ENCODE measurements around the gene MOK. TPM values are rescaled to one million over a fixed set of nuclear protein-coding genes. Genes with fewer than 3 reads are reported as not detected.
A peak's percentile ranks its signal among the peaks of the same experiment; 100 is the strongest.

MOK gene
- total RNA-seq, 1 donor from 2014 or later = 6.8 TPM

- no peak for DNase-seq (ENCODE audit: low spot score)
- H3K27ac Mint-ChIP-seq = no peak overlapping the region
- H3K4me1 Mint-ChIP-seq (ENCODE audit: low read depth) = peaks cover 1% of the 10 kb centered on the region
- intact Hi-C loops (cut with micrococcal nuclease) = no loop called here
- H3K9me3 Mint-ChIP-seq = no peaks in the 10 kb centered on the region
- peaks cover 29% of the 10 kb centered on the region for H3K36me3 Mint-ChIP-seq (ENCODE audit: low read depth)
- no peak overlapping the region for H3K4me3 Mint-ChIP-seq (ENCODE audit: low read depth)
- H3K27me3 Mint-ChIP-seq (ENCODE audit: low read depth) = no peaks in the 10 kb centered on the region
Measured at GRCh38 chr14:102209224-102209966, 95.6 kb downstream of the MOK start.

GRCh38 chr14:102208741-102209140 is 96.2 kb downstream of the MOK start:
- Mint-ChIP-seq H3K27ac (no peak overlapping the region), H3K4me1 (ENCODE audit: low read depth) (peaks cover 1% of the 10 kb centered on the region), H3K9me3 (no peaks in the 10 kb centered on the region), H3K4me3 (ENCODE audit: low read depth) (no peak overlapping the region), H3K27me3 (ENCODE audit: low read depth) (no peaks in the 10 kb centered on the region), H3K36me3 (ENCODE audit: low read depth) (peaks cover 34% of the 10 kb centered on the region)
- intact Hi-C loops (cut with micrococcal nuclease) = no loop called here
- no peak for DNase-seq (ENCODE audit: low spot score)

GRCh38 chr14:102207831-102208365 is 97.1 kb downstream of the MOK start:
- peaks cover 1% of the 10 kb centered on the region for H3K4me1 Mint-ChIP-seq (ENCODE audit: low read depth)
- no peak overlapping the region for H3K4me3 Mint-ChIP-seq (ENCODE audit: low read depth)
- H3K27me3 Mint-ChIP-seq (ENCODE audit: low read depth) = no peaks in the 10 kb centered on the region
- intact Hi-C loops (cut with micrococcal nuclease) = no loop called here
- DNase-seq (ENCODE audit: low spot score) = no peak
- no peaks in the 10 kb centered on the region for H3K9me3 Mint-ChIP-seq
- no peak overlapping the region for H3K27ac Mint-ChIP-seq
- peaks cover 34% of the 10 kb centered on the region for H3K36me3 Mint-ChIP-seq (ENCODE audit: low read depth)

- no peak overlapping the region for H3K27ac Mint-ChIP-seq
Measured at GRCh38 chr14:102206918-102207317, 98.0 kb downstream of the MOK start.

GRCh38 chr14:102205560-102205959 is 99.4 kb downstream of the MOK start:
- no peaks in the 10 kb centered on the region for H3K27me3 Mint-ChIP-seq (ENCODE audit: low read depth)
- intact Hi-C loops (cut with micrococcal nuclease) = no loop called here
- no peak overlapping the region for H3K27ac Mint-ChIP-seq
- H3K36me3 Mint-ChIP-seq (ENCODE audit: low read depth) = peaks cover 46% of the 10 kb centered on the region
- H3K9me3 Mint-ChIP-seq = no peaks in the 10 kb centered on the region
- DNase-seq (ENCODE audit: low spot score) = no peak
- H3K4me3 Mint-ChIP-seq (ENCODE audit: low read depth) = no peak overlapping the region
- H3K4me1 Mint-ChIP-seq (ENCODE audit: low read depth) = peaks cover 17% of the 10 kb centered on the region

More at GRCh38 chr14:102206918-102207317, 98.0 kb downstream of the MOK start:
- Mint-ChIP-seq H3K4me3 (ENCODE audit: low read depth) (no peak overlapping the region), H3K4me1 (ENCODE audit: low read depth) (peaks cover 4% of the 10 kb centered on the region), H3K27me3 (ENCODE audit: low read depth) (no peaks in the 10 kb centered on the region), H3K9me3 (no peaks in the 10 kb centered on the region), H3K36me3 (ENCODE audit: low read depth) (peaks cover 37% of the 10 kb centered on the region)
- intact Hi-C loops (cut with micrococcal nuclease) = no loop called here
- no peak for DNase-seq (ENCODE audit: low spot score)

- H3K27me3 Mint-ChIP-seq (ENCODE audit: low read depth) = no peaks in the 10 kb centered on the region
- peaks cover 26% of the 10 kb centered on the region for H3K4me1 Mint-ChIP-seq (ENCODE audit: low read depth)
- no peaks in the 10 kb centered on the region for H3K9me3 Mint-ChIP-seq
- no peak for DNase-seq (ENCODE audit: low spot score)
- no peak overlapping the region for H3K4me3 Mint-ChIP-seq (ENCODE audit: low read depth)
- intact Hi-C loops (cut with micrococcal nuclease) = no loop called here
- peaks cover 49% of the 10 kb centered on the region for H3K36me3 Mint-ChIP-seq (ENCODE audit: low read depth)
- no peak overlapping the region for H3K27ac Mint-ChIP-seq
Measured at GRCh38 chr14:102203382-102203781, 101.6 kb downstream of the MOK start.

- peaks cover 51% of the 10 kb centered on the region for H3K36me3 Mint-ChIP-seq (ENCODE audit: low read depth)
- no peak overlapping the region for H3K27ac Mint-ChIP-seq
- no peak for DNase-seq (ENCODE audit: low spot score)
- H3K9me3 Mint-ChIP-seq = no peaks in the 10 kb centered on the region
- H3K4me3 Mint-ChIP-seq (ENCODE audit: low read depth) = no peak overlapping the region
- no peaks in the 10 kb centered on the region for H3K27me3 Mint-ChIP-seq (ENCODE audit: low read depth)
- intact Hi-C loops (cut with micrococcal nuclease) = no loop called here
- peaks cover 26% of the 10 kb centered on the region for H3K4me1 Mint-ChIP-seq (ENCODE audit: low read depth)
Measured at GRCh38 chr14:102202944-102203343, 102.0 kb downstream of the MOK start.

- no peak for DNase-seq (ENCODE audit: low spot score)
- Mint-ChIP-seq H3K9me3 (no peaks in the 10 kb centered on the region), H3K27ac (peak overlapping the region; percentile 48), H3K27me3 (ENCODE audit: low read depth) (no peaks in the 10 kb centered on the region), H3K36me3 (ENCODE audit: low read depth) (peaks cover 60% of the 10 kb centered on the region), H3K4me1 (ENCODE audit: low read depth) (peaks cover 31% of the 10 kb centered on the region), H3K4me3 (ENCODE audit: low read depth) (no peak overlapping the region)
- intact Hi-C loops (cut with micrococcal nuclease) = loop anchor here (2.0 kb wide), 1 partner anchor 61 kb away; no protein-coding TSS in a partner anchor
Measured at GRCh38 chr14:102201776-102202175, 103.2 kb downstream of the MOK start.

GRCh38 chr14:102201353-102201738 is 103.6 kb downstream of the MOK start:
- H3K27ac Mint-ChIP-seq = peak overlapping the region; percentile 56
- H3K36me3 Mint-ChIP-seq (ENCODE audit: low read depth) = peaks cover 62% of the 10 kb centered on the region
- intact Hi-C loops (cut with micrococcal nuclease) = loop anchor here (2.0 kb wide), 1 partner anchor 61 kb away; no protein-coding TSS in a partner anchor
- no peaks in the 10 kb centered on the region for H3K9me3 Mint-ChIP-seq
- H3K4me1 Mint-ChIP-seq (ENCODE audit: low read depth) = peaks cover 33% of the 10 kb centered on the region
- no peaks in the 10 kb centered on the region for H3K27me3 Mint-ChIP-seq (ENCODE audit: low read depth)
- no peak overlapping the region for H3K4me3 Mint-ChIP-seq (ENCODE audit: low read depth)
- no peak for DNase-seq (ENCODE audit: low spot score)

GRCh38 chr14:102200690-102201352 is 104.1 kb downstream of the MOK start:
- no peak overlapping the region for H3K4me3 Mint-ChIP-seq (ENCODE audit: low read depth)
- H3K27ac Mint-ChIP-seq = peak overlapping the region; percentile 56
- H3K36me3 Mint-ChIP-seq (ENCODE audit: low read depth) = peaks cover 65% of the 10 kb centered on the region
- intact Hi-C loops (cut with micrococcal nuclease) = loop anchor here (2.0 kb wide), 1 partner anchor 60 kb away; no protein-coding TSS in a partner anchor
- H3K27me3 Mint-ChIP-seq (ENCODE audit: low read depth) = no peaks in the 10 kb centered on the region
- H3K9me3 Mint-ChIP-seq = no peaks in the 10 kb centered on the region
- H3K4me1 Mint-ChIP-seq (ENCODE audit: low read depth) = peaks cover 33% of the 10 kb centered on the region
- no peak for DNase-seq (ENCODE audit: low spot score)

GRCh38 chr14:102197317-102197853 is 107.6 kb downstream of the MOK start:
- Mint-ChIP-seq H3K4me3 (ENCODE audit: low read depth) (no peak overlapping the region), H3K4me1 (ENCODE audit: low read depth) (peaks cover 34% of the 10 kb centered on the region), H3K27me3 (ENCODE audit: low read depth) (no peaks in the 10 kb centered on the region), H3K27ac (no peak overlapping the region), H3K9me3 (no peaks in the 10 kb centered on the region), H3K36me3 (ENCODE audit: low read depth) (peaks cover 58% of the 10 kb centered on the region)
- DNase-seq (ENCODE audit: low spot score) = no peak
- intact Hi-C loops (cut with micrococcal nuclease) = no loop called here

GRCh38 chr14:102196902-102197230 is 108.1 kb downstream of the MOK start:
- Mint-ChIP-seq H3K4me3 (ENCODE audit: low read depth) (no peak overlapping the region), H3K9me3 (no peaks in the 10 kb centered on the region), H3K36me3 (ENCODE audit: low read depth) (peaks cover 55% of the 10 kb centered on the region), H3K27me3 (ENCODE audit: low read depth) (no peaks in the 10 kb centered on the region), H3K27ac (no peak overlapping the region), H3K4me1 (ENCODE audit: low read depth) (peaks cover 31% of the 10 kb centered on the region)
- intact Hi-C loops (cut with micrococcal nuclease) = no loop called here
- no peak for DNase-seq (ENCODE audit: low spot score)

Measured in activated T-helper 2 cell treated with anti-CD3 and anti-CD28 coated beads, Interferon-gamma antibody, Interleukin-2, Interleukin-4, amounts not matched to agents 10 μg/mL and 5 μg/mL and 100 μg/mL, durations not matched to agents 14 hours and 24 hours and 36 hours (primary cell).